ENCODE data around the gene CIDEB.

Gene CIDEB

GRCh38 chr14:24293525-24293924, 14.3 kb downstream of the CIDEB start:
- TF ChIP-seq, protein P1, sequence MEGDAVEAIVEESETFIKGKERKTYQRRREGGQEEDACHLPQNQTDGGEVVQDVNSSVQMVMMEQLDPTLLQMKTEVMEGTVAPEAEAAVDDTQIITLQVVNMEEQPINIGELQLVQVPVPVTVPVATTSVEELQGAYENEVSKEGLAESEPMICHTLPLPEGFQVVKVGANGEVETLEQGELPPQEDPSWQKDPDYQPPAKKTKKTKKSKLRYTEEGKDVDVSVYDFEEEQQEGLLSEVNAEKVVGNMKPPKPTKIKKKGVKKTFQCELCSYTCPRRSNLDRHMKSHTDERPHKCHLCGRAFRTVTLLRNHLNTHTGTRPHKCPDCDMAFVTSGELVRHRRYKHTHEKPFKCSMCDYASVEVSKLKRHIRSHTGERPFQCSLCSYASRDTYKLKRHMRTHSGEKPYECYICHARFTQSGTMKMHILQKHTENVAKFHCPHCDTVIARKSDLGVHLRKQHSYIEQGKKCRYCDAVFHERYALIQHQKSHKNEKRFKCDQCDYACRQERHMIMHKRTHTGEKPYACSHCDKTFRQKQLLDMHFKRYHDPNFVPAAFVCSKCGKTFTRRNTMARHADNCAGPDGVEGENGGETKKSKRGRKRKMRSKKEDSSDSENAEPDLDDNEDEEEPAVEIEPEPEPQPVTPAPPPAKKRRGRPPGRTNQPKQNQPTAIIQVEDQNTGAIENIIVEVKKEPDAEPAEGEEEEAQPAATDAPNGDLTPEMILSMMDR (IDR thresholded peaks at IDR 0.05; ENCODE audit: borderline replicate concordance, insufficient read depth, low read depth, low read length): no peak
- no peak overlapping the region for H3K4me3 ChIP-seq (ENCODE audit: low read depth, low read length)

- H3K4me3 ChIP-seq (ENCODE audit: low read depth, low read length): no peak overlapping the region
- TF ChIP-seq, protein P1 (IDR thresholded peaks at IDR 0.05; ENCODE audit: borderline replicate concordance, insufficient read depth, low read depth, low read length): no peak
Measured at GRCh38 chr14:24292118-24292807, 15.5 kb downstream of the CIDEB start.

DNA sequence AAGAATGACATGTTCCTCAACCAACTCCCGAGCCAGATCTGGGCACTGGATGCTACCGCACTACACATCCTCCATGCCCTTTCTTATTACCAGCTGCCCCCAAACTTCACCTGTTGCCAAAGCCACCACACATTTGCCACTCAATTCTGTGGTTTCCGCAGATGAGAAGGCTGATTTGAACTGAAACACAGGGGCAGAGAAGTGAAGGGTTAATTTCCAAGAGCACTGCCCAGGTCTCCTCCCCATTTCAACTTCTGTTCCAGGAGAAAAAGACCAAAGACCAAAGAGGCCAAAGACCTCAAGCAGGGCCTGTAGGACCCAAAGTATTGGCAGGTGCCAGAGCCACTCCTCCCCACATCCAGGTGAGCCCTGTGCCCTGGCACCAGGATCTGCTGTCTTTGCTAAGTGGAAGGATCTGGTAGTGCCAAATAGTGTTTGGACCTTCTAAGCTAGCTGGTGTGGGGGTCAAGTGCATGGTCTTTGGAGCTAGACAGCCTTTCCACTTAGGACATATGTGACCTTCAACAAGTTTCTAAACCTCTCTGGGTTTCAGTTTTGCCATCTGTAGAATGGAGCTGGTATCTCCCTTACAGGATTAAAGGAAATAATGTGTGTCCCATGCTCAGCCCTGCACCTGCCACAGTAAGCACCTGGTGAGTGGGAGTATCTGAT, 16.2 kb downstream of the CIDEB start:
- no peak overlapping the region for H3K4me3 ChIP-seq (ENCODE audit: low read depth, low read length)
- TF ChIP-seq, protein P1 (IDR thresholded peaks at IDR 0.05; ENCODE audit: borderline replicate concordance, insufficient read depth, low read depth, low read length): no peak

- TF ChIP-seq, protein P1 (IDR thresholded peaks at IDR 0.05; ENCODE audit: borderline replicate concordance, insufficient read depth, low read depth, low read length): no peak
Measured at GRCh38 chr14:24290746-24291145, 17.0 kb downstream of the CIDEB start.

DNA sequence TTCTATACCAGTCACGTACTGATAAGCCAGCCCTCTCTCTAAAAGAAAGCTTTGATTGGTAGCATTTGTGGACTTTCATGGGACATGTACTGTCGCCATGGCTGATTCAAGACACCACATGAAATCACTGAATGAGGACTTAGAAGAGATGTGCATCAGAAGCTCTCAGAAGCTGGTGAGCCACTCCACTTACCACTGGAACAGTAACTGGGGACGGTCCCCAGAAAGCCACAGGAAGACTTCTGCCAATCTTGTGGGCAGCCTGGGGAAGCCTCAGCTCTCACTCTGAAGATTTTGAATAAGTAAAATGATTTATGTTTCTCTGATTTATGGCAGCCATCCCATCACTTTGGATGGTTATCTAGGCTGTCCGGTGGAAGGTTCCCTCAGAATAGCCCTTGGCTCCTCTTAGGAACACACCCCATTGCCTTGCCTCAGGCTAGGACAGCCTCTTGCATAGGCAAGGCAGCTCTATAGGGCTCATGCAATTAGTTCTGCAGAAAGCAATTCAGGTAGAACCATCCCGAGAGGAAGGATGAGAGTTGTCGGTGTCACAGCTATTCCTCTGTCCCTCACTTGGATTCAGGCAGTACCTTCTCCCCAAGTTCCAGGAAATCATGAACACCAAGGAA, 18.0 kb downstream of the CIDEB start:
- TF ChIP-seq, protein P1 (IDR thresholded peaks at IDR 0.05; ENCODE audit: borderline replicate concordance, insufficient read depth, low read depth, low read length): no peak

More at GRCh38 chr14:24290746-24291145, 17.0 kb downstream of the CIDEB start:
- H3K4me3 ChIP-seq (ENCODE audit: low read depth, low read length): no peak overlapping the region

GRCh38 chr14:24286996-24287395, 20.8 kb downstream of the CIDEB start:
- H3K4me3 ChIP-seq (ENCODE audit: low read depth, low read length): no peak overlapping the region
- TF ChIP-seq, protein P1 (IDR thresholded peaks at IDR 0.05; ENCODE audit: borderline replicate concordance, insufficient read depth, low read depth, low read length): no peak

More for the DNA sequence above, 18.0 kb downstream of the CIDEB start:
- no peak overlapping the region for H3K4me3 ChIP-seq (ENCODE audit: low read depth, low read length)

Measured in GM12875 (cell line).